ENCODE results near the gene LRRC49.
"Not testable (repeated sequence)": the region's sequence is repeated elsewhere in the genome, so short reads cannot be mapped to it uniquely, and the experiment has no call there.

The LRRC49 gene

GRCh38 chr15:70869346-70869745, 23.3 kb upstream of the LRRC49 start:
- DNase-seq = no peak

DNA sequence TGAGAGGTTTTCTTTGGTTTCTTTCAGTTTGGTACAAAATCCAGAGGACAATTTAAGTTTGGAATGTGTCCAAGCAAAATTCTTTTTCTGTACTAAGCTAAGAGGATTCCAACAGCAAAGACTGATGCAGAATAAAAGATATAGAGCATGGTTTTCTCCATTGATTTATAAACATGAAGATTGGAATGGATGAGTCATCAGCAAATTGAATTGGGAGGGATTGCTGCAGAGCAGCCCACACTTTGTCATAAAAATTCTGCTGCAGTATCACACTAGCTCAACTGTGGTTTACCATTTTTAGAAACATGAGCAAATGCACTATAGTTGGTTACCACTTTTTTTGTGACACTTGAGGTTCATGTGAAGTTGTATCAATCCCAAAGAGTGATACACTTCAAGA, 22.6 kb upstream of the LRRC49 start:
- DNase-seq = no peak

GRCh38 chr15:70871490-70871889, 21.1 kb upstream of the LRRC49 start:
- DNase-seq = not testable (repeated sequence)

DNA sequence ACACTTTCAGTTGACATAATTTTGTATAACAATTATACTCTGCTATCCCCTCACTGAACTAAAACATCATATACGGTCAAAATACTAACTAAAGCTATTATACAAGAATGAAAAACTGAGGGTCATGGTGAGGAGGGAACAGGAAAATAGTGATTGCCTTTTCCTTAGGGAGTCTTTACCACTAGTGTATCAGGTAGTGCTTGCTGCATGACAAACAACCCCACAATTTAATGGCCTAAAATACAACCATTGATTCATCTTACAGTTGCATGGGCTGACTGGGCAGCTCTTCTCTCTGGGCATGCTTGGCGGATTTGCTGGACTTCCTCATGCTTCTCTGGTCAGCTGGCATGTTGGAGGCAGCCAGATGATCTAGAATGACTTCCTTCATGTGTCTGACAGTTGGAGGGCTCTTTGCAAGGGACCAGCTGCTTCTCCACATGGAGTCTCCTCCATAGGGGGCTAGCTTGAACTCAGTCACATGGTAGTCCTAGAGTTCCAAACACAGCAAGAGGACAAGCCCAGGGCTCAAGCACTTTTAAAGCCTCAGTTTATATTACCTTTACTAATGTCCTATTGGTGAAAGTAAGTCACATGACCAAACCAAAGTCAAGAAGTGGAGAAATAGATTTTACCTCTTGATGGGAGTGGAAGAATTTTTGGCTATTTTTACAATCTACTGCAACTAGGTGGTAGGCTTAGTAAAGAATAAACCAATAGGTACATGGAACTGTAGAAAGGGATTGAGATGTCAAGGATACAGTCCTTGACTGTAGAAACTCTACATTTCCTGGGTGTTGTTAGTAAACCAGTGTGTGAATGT, 19.2 kb upstream of the LRRC49 start:
- DNase-seq = no peak

DNA sequence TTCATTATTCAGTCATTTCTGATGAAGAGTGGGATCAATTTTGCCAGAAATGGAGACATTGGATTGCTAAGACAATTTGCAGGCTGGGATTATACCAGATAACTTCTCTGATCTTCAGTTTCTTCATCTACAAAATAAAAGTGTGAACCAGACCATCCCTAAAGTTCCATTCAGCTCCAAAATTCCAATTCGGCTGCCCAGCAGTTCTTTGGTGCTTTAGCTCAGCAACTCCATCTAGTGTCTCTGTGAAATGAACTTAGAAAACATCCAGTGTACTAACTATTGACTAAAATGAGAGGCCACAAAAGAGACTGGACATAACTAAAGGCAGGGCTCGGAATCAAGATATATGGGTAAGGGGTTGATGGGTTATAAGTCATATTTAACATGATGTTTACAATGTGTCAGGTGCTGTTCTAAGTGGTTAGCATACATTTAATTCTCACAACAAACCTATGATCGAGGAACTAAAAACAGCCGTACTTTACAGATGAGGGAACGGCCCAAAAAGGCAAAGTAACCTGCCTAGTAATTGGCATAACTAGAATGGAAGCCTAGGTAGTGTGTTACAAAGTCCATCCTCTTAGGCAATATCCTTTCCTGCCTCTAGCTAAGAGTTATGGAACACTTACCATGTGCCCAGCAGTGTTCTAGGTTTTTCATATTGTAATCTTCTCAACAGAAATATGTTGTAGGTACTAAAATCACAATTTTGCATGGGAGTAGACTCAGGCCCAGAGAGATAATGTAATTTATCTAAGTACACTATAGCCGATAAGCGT, 17.4 kb upstream of the LRRC49 start:
- DNase-seq = no peak

DNA sequence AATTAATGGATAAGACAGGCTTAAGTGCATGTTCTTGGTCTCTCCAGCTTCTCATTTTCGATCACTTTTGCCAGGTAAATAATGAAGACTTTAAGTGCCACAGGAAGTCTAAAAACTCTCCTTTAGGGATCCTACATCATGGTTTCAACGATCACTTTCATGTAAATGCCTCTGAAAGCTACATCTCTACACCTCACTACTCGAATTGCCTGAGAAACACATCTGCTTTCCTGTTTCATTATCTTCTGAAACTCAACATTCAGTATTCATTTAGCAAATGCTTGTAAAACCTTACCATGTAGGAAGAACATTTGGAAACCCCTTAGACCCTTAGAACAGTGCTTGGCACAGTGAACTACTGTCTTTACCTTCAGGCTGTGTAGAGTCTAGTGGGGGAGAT, 16.6 kb upstream of the LRRC49 start:
- no peak for DNase-seq

GRCh38 chr15:70876683-70877082, 15.9 kb upstream of the LRRC49 start:
- no peak for DNase-seq

DNA sequence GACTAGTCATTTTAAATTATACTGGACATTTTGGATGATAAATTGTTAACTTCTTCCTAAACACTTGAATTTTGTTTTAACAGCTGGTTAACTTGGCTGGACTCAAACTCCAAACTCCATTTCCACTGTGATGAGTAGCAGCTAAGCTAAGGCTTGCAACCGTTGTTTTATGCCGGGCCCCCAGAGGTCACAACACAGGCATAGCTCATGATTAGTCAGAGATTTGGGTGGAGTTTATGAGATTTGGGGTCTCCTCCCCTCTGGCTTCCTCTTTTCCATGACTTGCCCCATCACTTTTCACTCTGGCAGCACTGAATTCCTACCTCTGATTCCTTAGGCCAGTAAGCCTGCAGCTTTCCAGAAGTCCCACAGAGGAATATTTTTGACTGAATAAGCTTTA, 13.2 kb upstream of the LRRC49 start:
- DNase-seq = no peak

DNA sequence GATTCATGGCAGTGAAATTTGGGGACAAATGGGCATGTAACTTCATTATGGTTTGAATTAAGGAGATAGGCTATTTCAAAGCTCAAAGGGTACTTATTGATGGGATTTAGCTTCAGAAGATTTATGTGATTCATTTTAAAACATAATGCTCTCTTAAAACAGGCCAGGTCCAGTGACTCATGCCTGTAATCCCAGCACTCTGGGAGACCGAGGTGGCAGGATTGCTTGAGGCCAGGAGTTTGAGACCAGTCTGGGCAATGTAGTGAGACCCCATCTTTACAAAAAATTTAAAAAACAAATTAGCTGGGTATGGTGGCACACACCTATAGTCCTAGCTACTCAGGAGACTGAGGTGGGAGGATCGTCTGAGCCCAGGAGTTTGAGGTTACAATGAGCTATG, 11.8 kb upstream of the LRRC49 start:
- DNase-seq = no peak

- DNase-seq = no peak
Measured at GRCh38 chr15:70882361-70882760, 10.3 kb upstream of the LRRC49 start.

- no peak for DNase-seq
Measured at GRCh38 chr15:70892912-70893560, 410 bp downstream of the LRRC49 start.

- no peak for DNase-seq
Measured at GRCh38 chr15:70902107-70902506, 9.5 kb downstream of the LRRC49 start.

- DNase-seq = no peak
Measured at GRCh38 chr15:70906842-70907241, 14.2 kb downstream of the LRRC49 start.

DNA sequence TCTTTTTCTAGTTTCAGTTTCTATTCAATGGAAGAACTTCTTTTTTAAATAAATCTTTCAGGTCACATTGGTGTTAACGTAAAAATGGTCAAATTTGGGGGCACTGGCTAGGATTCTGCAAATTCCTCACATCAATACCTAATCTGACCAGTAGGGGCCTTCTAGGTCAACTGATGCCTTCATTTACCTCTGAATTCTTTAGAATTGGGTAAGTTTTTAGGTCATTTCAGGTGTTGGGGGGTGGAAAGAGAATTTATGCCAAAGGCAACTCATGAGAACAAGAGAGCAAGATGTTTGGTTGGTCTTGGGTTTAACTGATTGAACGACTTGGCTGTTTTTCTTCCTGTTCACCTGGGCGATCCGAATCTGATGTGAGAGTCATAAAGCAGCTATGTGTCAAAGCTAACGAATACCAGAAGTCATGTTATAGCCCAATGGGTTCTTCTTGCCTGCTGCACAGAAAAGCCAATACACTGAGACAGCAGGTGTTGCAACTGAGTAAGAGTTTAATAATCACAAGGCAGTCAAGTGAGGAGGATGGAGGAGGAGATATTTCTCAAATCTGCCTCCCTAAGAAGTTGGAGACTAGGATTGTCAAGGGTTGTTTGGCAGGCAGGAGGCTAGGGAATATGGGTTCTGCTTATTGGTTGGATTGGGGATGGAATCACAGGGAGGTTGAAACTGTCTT, 15.3 kb downstream of the LRRC49 start:
- no peak for DNase-seq

GRCh38 chr15:70910958-70911357, 18.3 kb downstream of the LRRC49 start:
- no peak for DNase-seq

GRCh38 chr15:70912187-70912586, 19.6 kb downstream of the LRRC49 start:
- DNase-seq = no peak

- DNase-seq = no peak
Measured at GRCh38 chr15:70916531-70916930, 23.9 kb downstream of the LRRC49 start.

- DNase-seq = no peak
Measured at GRCh38 chr15:70917955-70918354, 25.3 kb downstream of the LRRC49 start.

DNA sequence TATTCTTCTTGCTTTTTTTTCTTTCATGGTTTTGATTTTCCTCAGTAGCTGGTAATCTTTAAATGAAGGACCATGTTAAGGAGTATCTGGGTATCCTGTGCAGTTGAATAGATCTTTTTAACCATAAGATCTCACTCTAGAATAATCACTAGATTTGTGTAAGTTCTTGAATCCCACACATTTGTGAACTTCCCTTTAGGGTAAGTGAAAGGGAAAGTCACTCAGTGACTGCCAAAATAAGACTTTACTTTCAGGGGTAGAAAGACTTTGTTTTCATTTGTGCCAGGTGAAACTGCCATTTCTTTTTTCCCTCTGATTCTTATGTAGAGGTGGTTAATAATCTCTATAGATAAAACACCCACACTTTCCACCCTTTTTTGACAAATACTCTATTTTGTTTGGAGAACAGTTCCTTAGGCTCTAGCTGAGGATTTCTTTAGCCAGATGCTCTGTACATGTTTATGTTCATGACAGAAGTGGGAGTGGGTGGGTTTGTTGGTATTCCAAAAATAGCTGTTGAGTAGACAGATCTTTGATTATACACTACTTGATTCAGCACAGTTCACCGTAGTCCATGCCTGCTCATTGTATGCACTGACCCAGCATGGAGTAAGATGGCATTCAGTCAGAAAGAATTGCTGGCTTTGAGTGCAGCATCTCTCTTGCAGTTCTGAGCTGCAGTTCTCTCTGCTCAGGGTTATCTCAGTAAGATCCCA, 28.5 kb downstream of the LRRC49 start:
- DNase-seq = no peak

- no peak for DNase-seq
Measured at GRCh38 chr15:70922119-70922518, 29.5 kb downstream of the LRRC49 start.

GRCh38 chr15:70923311-70924080, 30.9 kb downstream of the LRRC49 start:
- DNase-seq = no peak

DNA sequence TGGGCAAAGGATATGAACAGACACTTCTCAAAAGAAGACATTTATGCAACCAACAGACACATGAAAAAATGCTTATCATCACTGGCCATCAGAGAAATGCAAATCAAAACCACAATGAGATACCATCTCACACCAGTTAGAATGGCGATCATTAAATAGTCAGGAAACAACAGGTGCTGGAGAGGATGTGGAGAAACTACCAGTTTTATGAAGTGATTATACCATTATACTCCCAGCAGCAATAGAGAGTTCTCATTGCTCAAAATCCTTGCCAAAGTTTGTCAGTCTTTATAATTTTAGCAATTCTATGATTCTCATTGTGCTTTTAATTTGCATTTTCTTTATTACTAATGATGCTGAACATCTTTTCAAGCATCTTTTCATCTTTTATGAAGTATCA, 34.3 kb downstream of the LRRC49 start:
- DNase-seq = not testable (repeated sequence)
